CD14-positive monocyte (primary cell): ENCODE data around the gene ING4. TPM values are rescaled to one million over a fixed set of nuclear protein-coding genes. Genes with fewer than 3 reads are reported as not detected.
A peak's percentile ranks its signal among the peaks of the same experiment; 100 is the strongest.

ENCODE experiments used
- DNase-seq, 3 donors: peaks; one replicate each; pipeline ENCODE4 v3.0.0-alpha.2; 2011 to 2022
- H2AFZ ChIP-seq: 2 replicates; pipeline ENCODE4 v1.6.0; 2012; ENCODE audit warnings: mild to moderate bottlenecking, low read depth, low read length, inconsistent platforms; ENCODE audit not compliant: insufficient read depth, poor library complexity, severe bottlenecking
- H3K27ac ChIP-seq, 2 donors: 1 replicate in 1 of 2; 2 replicates in 1 of 2; pipeline ENCODE4 v1.5.1; 2012 to 2013; ENCODE audit warnings: low read length in 2 of 2, control low read depth in 1 of 2, inconsistent platforms in 1 of 2, low read depth in 1 of 2, mild to moderate bottlenecking in 1 of 2
- H3K27me3 ChIP-seq, 2 donors: one replicate each; pipeline versions ENCODE4 v1.6.0 to v1.6.1; 2011 to 2013; ENCODE audit warnings: low read length in 2 of 2; ENCODE audit not compliant: control insufficient read depth in 2 of 2, insufficient read depth in 2 of 2
- H3K36me3 ChIP-seq, 2 donors: replicated peaks in 1 of 2; 1 replicate in 1 of 2; 2 replicates in 1 of 2; pipeline versions ENCODE4 v1.5.1 to v1.6.1; 2012 to 2013; ENCODE audit warnings: low read length in 2 of 2, control low read depth in 1 of 2, inconsistent platforms in 1 of 2, mild to moderate bottlenecking in 1 of 2; ENCODE audit not compliant: insufficient read depth in 2 of 2, control insufficient read depth in 1 of 2
- H3K4me1 ChIP-seq, 2 donors: 1 replicate in 1 of 2; 2 replicates in 1 of 2; pipeline versions ENCODE4 v1.5.1 to v1.6.1; 2012 to 2013; ENCODE audit warnings: low read length in 2 of 2, control low read depth in 1 of 2, inconsistent platforms in 1 of 2, mild to moderate bottlenecking in 1 of 2, moderate library complexity in 1 of 2; ENCODE audit not compliant: insufficient read depth in 2 of 2, control insufficient read depth in 1 of 2
- H3K4me2 ChIP-seq: replicated peaks from 2 replicates; pipeline ENCODE3; 2012; ENCODE audit warnings: low read length, moderate library complexity, mild to moderate bottlenecking; ENCODE audit not compliant: poor library complexity, severe bottlenecking; ENCODE audit errors: extremely low read depth
- H3K4me3 ChIP-seq, 3 experiments: fragments of 200-600 bp in 1 of 3; sonication (generic) in 1 of 3; replicated peaks in 1 of 3; 1 replicate in 2 of 3; 2 replicates in 1 of 3; pipeline ENCODE4 v1.5.1; 2011 to 2013; ENCODE audit warnings: low read length in 3 of 3, mild to moderate bottlenecking in 3 of 3, control low read depth in 2 of 3, low read depth in 2 of 3, inconsistent platforms in 1 of 3, moderate library complexity in 1 of 3
- H3K79me2 ChIP-seq: 2 replicates; pipeline ENCODE4 v1.6.0; 2012; ENCODE audit warnings: mild to moderate bottlenecking, control low read depth, inconsistent platforms, low read length, moderate library complexity; ENCODE audit not compliant: insufficient read depth
- H3K9ac ChIP-seq: 2 replicates; pipeline ENCODE4 v1.6.0; 2017; ENCODE audit warnings: low read length, mild to moderate bottlenecking; ENCODE audit not compliant: insufficient read depth, poor library complexity, severe bottlenecking
- H3K9me3 ChIP-seq, 2 donors: replicated peaks in 1 of 2; 1 replicate in 1 of 2; 2 replicates in 1 of 2; pipeline versions ENCODE4 v1.5.1 to v1.6.1; 2012 to 2013; ENCODE audit warnings: low read length in 2 of 2, control low read depth in 1 of 2; ENCODE audit not compliant: control insufficient read depth in 1 of 2, insufficient read depth in 1 of 2
- H4K20me1 ChIP-seq: 2 replicates; pipeline ENCODE4 v1.6.0; 2012; ENCODE audit warnings: mild to moderate bottlenecking, low read length, control low read depth, moderate library complexity; ENCODE audit not compliant: insufficient read depth
- H3K27ac Mint-ChIP-seq, 7 donors: one replicate each; pipeline ENCODE4 v1.8.0; 2020; ENCODE audit warnings: mild to moderate bottlenecking in 7 of 7, mixed read lengths in 7 of 7, moderate library complexity in 6 of 7, inconsistent platforms in 2 of 7
- H3K27me3 Mint-ChIP-seq, 3 donors: one replicate each; pipeline ENCODE4 v1.8.0; 2021 to 2022; ENCODE audit warnings: low read depth in 3 of 3, mild to moderate bottlenecking in 3 of 3, mixed read lengths in 3 of 3, moderate library complexity in 3 of 3, inconsistent platforms in 1 of 3
- H3K36me3 Mint-ChIP-seq, 2 donors: one replicate each; pipeline ENCODE4 v1.8.0; 2020; ENCODE audit warnings: mixed read lengths in 2 of 2, inconsistent platforms in 1 of 2, mild to moderate bottlenecking in 1 of 2
- H3K4me1 Mint-ChIP-seq: one replicate; pipeline ENCODE4 v1.8.0; 2020; ENCODE audit warnings: mild to moderate bottlenecking, mixed read lengths
- H3K4me3 Mint-ChIP-seq, 2 donors: one replicate each; pipeline ENCODE4 v1.8.0; 2020; ENCODE audit warnings: mild to moderate bottlenecking in 2 of 2, mixed read lengths in 2 of 2, moderate library complexity in 1 of 2
- H3K9me3 Mint-ChIP-seq, 7 donors: one replicate each; pipeline ENCODE4 v1.8.0; 2020 to 2022; ENCODE audit warnings: mixed read lengths in 7 of 7, mild to moderate bottlenecking in 6 of 7, moderate library complexity in 6 of 7, inconsistent platforms in 2 of 7
- WGBS: methylation state at CpG from one replicate; pipeline ENCODE4 v1.1.5; 2013; ENCODE audit warnings: missing lambda C conversion rate; ENCODE audit not compliant: insufficient coverage; 5-methylcytosine and 5-hydroxymethylcytosine counted together
- intact Hi-C, 2 donors: fragments of 100-400 bp; cut with micrococcal nuclease; formaldehyde crosslinking; loops; one replicate each; pipeline versions ENCODE4 v1.15.0 to v1.15.1; 2023
- polyA plus RNA-seq, 3 donors: library from polyadenylated mRNA; depleted of rRNA in 1 of 3; unstranded in 2 of 3; stranded (reverse) in 1 of 3; fragments of 300-500 nt in 2 of 3; fragments of >200 nt in 1 of 3; fragmentation: Illumina TruSeq in 2 of 3; gene quantifications; 1 replicate in 2 of 3; 2 replicates in 1 of 3; pipeline ENCODE4 v1.2.3, GENCODE V29; 2012 to 2021
- TF ChIP-seq, protein P1 (sequence below): fragments of 200-600 bp; IDR thresholded peaks from one replicate; pipeline ENCODE4 v1.8.0; 2022; ENCODE audit warnings: antibody characterized with exemption, mild to moderate bottlenecking

The ING4 gene
- polyA plus RNA-seq, 3 donors = 62.2 to 67.1 (median 64.0) TPM

DNA sequence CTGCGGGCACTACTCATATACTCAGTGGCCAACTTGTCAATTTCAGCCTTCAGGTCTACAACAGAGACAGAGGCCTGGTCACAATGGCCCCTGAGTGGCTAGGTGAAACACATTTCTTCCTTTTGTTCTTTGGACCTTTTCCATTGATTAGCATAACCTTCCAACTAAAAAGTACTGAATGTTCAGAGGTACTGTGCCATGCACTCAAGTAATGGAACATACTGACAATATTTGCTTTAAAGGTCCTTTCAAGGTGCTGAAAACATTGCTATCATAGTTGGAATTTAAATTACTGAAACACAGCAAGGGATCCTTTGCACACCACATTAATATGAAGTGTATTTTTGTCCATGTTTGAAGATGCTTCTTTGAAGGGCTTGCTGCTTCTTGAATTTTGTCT, 9.6 kb downstream of the ING4 start:
- peak overlapping the region in 1 of 7 donors; percentile 41 for H3K27ac Mint-ChIP-seq
- no peak overlapping the region for H3K27ac ChIP-seq
- no peak overlapping the region for H3K9ac ChIP-seq
- H3K27me3 Mint-ChIP-seq = peaks cover 0 to 2% (median 0%) of the 10 kb centered on the region in 3 donors
- no peaks in the 10 kb centered on the region for H3K4me1 ChIP-seq
- TF ChIP-seq, protein P1, sequence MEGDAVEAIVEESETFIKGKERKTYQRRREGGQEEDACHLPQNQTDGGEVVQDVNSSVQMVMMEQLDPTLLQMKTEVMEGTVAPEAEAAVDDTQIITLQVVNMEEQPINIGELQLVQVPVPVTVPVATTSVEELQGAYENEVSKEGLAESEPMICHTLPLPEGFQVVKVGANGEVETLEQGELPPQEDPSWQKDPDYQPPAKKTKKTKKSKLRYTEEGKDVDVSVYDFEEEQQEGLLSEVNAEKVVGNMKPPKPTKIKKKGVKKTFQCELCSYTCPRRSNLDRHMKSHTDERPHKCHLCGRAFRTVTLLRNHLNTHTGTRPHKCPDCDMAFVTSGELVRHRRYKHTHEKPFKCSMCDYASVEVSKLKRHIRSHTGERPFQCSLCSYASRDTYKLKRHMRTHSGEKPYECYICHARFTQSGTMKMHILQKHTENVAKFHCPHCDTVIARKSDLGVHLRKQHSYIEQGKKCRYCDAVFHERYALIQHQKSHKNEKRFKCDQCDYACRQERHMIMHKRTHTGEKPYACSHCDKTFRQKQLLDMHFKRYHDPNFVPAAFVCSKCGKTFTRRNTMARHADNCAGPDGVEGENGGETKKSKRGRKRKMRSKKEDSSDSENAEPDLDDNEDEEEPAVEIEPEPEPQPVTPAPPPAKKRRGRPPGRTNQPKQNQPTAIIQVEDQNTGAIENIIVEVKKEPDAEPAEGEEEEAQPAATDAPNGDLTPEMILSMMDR = no peak
- H2AFZ ChIP-seq = no peak overlapping the region
- no peak overlapping the region for H3K4me2 ChIP-seq
- H3K4me3 Mint-ChIP-seq = no peak overlapping the region
- H3K36me3 Mint-ChIP-seq = peaks cover 62 to 88% of the 10 kb centered on the region in 2 donors
- no peaks in the 10 kb centered on the region for H3K9me3 ChIP-seq
- no peaks in the 10 kb centered on the region for H3K9me3 Mint-ChIP-seq
- H3K36me3 ChIP-seq = peaks cover 59 to 85% of the 10 kb centered on the region in 2 donors
- no peaks in the 10 kb centered on the region for H3K27me3 ChIP-seq
- no peaks in the 10 kb centered on the region for H3K4me1 Mint-ChIP-seq
- 100% methylated on average over 1 of the region's 1 CpG for WGBS
- intact Hi-C loops = loop anchor here in 1 of 2 donors (5.0 kb wide), 1 partner anchor 336 kb away; no protein-coding TSS in a partner anchor
- H3K4me3 ChIP-seq = no peak overlapping the region
- peaks cover 2% of the 10 kb centered on the region for H3K79me2 ChIP-seq
- no peak for DNase-seq
- peaks cover 6% of the 10 kb centered on the region for H4K20me1 ChIP-seq

DNA sequence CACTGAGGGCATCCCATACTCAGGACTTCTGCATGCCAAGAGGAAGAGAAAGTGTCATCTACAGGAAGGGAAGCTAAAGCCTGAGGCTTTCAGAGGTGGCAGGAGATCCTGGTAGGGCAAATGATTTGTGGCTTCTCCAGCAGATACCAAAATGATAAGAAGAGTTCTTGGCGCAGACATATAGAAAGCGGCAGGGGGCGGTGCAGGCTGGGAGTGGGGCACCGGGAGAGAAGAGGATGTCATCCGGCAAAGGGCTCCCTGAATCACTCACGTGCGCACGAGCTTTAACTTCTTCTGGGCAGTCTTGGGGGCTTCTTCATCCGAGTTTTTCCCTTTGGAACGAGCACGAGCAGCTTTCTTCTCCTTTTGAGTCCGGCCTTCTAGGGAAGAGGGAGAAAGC, 10.5 kb downstream of the ING4 start:
- TF ChIP-seq, protein P1 = no peak
- H3K4me1 Mint-ChIP-seq = no peaks in the 10 kb centered on the region
- peak overlapping the region in 1 of 2 donors; percentile 38 for H3K27ac ChIP-seq
- peaks cover 6% of the 10 kb centered on the region for H4K20me1 ChIP-seq
- peaks cover 62 to 83% of the 10 kb centered on the region in 2 donors for H3K36me3 ChIP-seq
- no peaks in the 10 kb centered on the region for H3K9me3 Mint-ChIP-seq
- peaks cover 63 to 86% of the 10 kb centered on the region in 2 donors for H3K36me3 Mint-ChIP-seq
- H3K27me3 Mint-ChIP-seq = peaks cover 0 to 2% (median 0%) of the 10 kb centered on the region in 3 donors
- H3K9ac ChIP-seq = no peak overlapping the region
- no peaks in the 10 kb centered on the region for H3K79me2 ChIP-seq
- no peak overlapping the region for H3K4me3 Mint-ChIP-seq
- H3K4me2 ChIP-seq = no peak overlapping the region
- no peak for DNase-seq
- no peaks in the 10 kb centered on the region for H3K27me3 ChIP-seq
- H3K27ac Mint-ChIP-seq = peak overlapping the region in 1 of 7 donors; percentile 43
- 96% methylated on average over 8 of the region's 12 CpGs for WGBS
- H3K4me3 ChIP-seq = no peak overlapping the region
- no peaks in the 10 kb centered on the region for H3K9me3 ChIP-seq
- H3K4me1 ChIP-seq = peaks cover 0 to 2% of the 10 kb centered on the region in 2 donors
- intact Hi-C loops = loop anchor here in 1 of 2 donors (5.0 kb wide), 1 partner anchor 335 kb away; no protein-coding TSS in a partner anchor
- H2AFZ ChIP-seq = no peak overlapping the region
